SU-DHL-6 (cell line): ENCODE data around the gene FASTKD3.

Source experiments
- CTCF ChIP-seq: fragments of 200-600 bp; sonication (generic); IDR thresholded peaks from one replicate; pipeline ENCODE4 v1.5.1; 2017; ENCODE audit warnings: antibody characterized with exemption, mild to moderate bottlenecking, low read length, moderate library complexity; ENCODE audit not compliant: insufficient read depth, poor library complexity, severe bottlenecking
- EZH2phosphoT487 ChIP-seq: fragments of 200-600 bp; sonication (generic), shearing (Covaris generic); conservative IDR thresholded peaks from 2 replicates; pipeline ENCODE4 v1.6.1; 2018; ENCODE audit warnings: mild to moderate bottlenecking, antibody characterized with exemption, low read length, moderate library complexity, mixed read lengths

DNA sequence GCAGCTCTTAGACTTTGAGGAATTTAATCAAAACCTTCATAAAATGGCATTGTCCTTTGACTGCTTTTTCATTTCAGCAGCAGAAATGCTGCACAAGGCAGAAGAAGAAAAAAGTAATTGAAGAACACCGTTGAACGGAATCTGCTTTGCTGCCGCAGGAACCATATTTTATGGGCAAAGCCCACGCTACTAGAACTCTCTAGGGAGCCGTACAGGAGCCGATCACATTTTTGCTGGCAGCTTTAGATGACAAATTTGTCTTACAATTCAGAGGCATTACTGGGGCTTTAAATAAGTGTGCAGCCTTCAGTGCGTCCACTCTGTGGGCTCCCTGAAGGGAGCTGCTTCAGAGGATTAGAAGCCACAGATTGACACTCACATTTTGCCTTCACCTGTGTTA is 23.3 kb downstream of the FASTKD3 start:
- no peak for TF ChIP-seq CTCF
- TF ChIP-seq EZH2phosphoT487 = no peak
